GM21526 (cell line): Measurements from ENCODE around the gene RGS5.

Experiments used
- ATAC-seq: cut with Tn5 transposase; IDR thresholded peaks from one replicate; pipeline ENCODE4 v1.9.1; 2021; ENCODE audit warnings: moderate library complexity; ENCODE audit not compliant: unreplicated experiment, low FRiP score

Gene RGS5

GRCh38 chr1:163186862-163187261 is 15.9 kb downstream of the RGS5 start:
- no peak for ATAC-seq

- no peak for ATAC-seq
These were observed 20.3 kb downstream of the RGS5 start for GRCh38 chr1:163182330-163182949.

GRCh38 chr1:163178628-163179027 is 24.1 kb downstream of the RGS5 start:
- ATAC-seq, result no peak

- no peak for ATAC-seq
These were observed 25.9 kb downstream of the RGS5 start for GRCh38 chr1:163176797-163177196.

GRCh38 chr1:163174524-163175437 is 27.9 kb downstream of the RGS5 start:
- ATAC-seq, result no peak

GRCh38 chr1:163173121-163173520 is 29.6 kb downstream of the RGS5 start:
- no peak for ATAC-seq

GRCh38 chr1:163172596-163172995 is 30.1 kb downstream of the RGS5 start:
- ATAC-seq, result no peak

GRCh38 chr1:163171826-163172225 is 30.9 kb downstream of the RGS5 start:
- ATAC-seq, result no peak

- ATAC-seq, result no peak
These were observed 31.6 kb downstream of the RGS5 start for GRCh38 chr1:163170975-163171676.

GRCh38 chr1:163170331-163170730 is 32.4 kb downstream of the RGS5 start:
- no peak for ATAC-seq

- ATAC-seq, result no peak
These were observed 33.2 kb downstream of the RGS5 start for GRCh38 chr1:163169553-163169952.

- ATAC-seq, result no peak
These were observed 34.7 kb downstream of the RGS5 start for GRCh38 chr1:163168053-163168452.

GRCh38 chr1:163166886-163167555 is 35.7 kb downstream of the RGS5 start:
- no peak for ATAC-seq

GRCh38 chr1:163165119-163165518 is 37.6 kb downstream of the RGS5 start:
- ATAC-seq, result no peak

GRCh38 chr1:163163881-163164582 is 38.7 kb downstream of the RGS5 start:
- no peak for ATAC-seq

GRCh38 chr1:163163163-163163562 is 39.6 kb downstream of the RGS5 start:
- no peak for ATAC-seq

- no peak for ATAC-seq
These were observed 40.3 kb downstream of the RGS5 start for GRCh38 chr1:163162381-163162914.

- no peak for ATAC-seq
These were observed 40.9 kb downstream of the RGS5 start for GRCh38 chr1:163161841-163162240.

GRCh38 chr1:163161337-163161736 is 41.4 kb downstream of the RGS5 start:
- ATAC-seq, result no peak

GRCh38 chr1:163155606-163156005 is 47.1 kb downstream of the RGS5 start:
- ATAC-seq, result no peak
